NCI-H2081 treated with DMSO at 0.1 percent for 48 hours (cell line): ENCODE measurements around the gene CADM1.

ENCODE experiments used
- DNase-seq: peaks from one replicate; lab custom pipeline; 2025; lab: John Stamatoyannopoulos, UW

Gene CADM1

GRCh38 chr11:115182282-115182955 lies 321.8 kb downstream of the CADM1 start:
- DNase-seq, result no peak

DNA sequence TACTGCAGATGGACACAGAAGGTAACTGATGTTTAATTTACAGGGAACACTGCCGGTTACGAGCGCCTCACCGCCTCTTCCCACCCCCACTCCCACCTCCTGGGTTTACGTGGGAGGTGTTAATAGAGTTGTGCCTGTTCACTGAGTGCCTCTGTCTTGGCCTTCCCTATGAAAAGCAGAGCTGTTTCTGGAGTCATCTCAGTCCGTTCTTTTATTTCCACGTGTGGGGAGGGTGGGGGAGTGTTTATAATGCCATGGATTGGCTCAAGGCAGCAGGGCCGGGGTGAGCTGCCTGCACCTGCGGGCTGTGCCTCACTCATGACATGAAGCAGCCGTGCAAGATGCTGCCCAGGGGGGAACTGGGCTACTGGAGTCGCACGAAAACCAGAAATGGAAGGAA lies 322.7 kb downstream of the CADM1 start:
- no peak for DNase-seq

DNA sequence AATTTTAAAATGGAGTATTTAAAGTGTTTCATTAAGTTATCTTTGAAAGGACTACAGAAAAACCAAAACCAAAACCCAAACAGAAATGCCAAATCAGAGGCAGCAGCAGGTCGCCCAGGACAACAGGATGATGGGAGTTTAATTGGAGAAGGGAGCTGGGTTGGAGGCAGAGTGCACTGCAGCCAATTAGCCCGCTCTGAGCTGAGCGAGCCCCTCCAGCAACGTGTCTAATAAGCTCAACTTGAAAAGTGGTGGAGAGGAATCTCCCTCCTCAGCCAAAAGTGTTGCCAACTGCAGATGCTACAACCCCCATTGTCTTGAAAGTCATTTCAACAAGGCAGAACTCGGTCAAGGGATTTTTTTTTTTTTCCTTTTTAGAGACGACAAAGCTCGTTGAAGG lies 323.9 kb downstream of the CADM1 start:
- no peak for DNase-seq

DNA sequence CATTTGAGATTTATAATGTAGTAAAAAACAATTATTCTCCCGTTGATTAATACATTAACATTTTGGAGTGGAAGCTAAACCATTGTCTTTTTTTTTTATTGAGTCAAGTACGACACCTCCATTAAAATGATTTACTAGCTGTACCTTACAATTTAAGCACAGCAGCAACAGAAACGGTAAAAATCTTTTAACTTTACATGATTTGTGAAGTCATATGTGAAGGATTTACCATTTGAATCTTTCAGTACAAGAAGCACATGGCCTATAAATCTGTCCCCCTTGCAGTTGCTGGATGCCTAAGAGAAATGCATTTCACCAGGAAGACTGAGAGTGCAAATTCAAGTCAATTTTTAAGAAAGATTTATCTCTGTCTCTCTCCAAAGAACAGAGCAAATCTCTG lies 324.6 kb downstream of the CADM1 start:
- no peak for DNase-seq

GRCh38 chr11:115178705-115179104 lies 325.5 kb downstream of the CADM1 start:
- DNase-seq, result no peak

- DNase-seq, result no peak
These were observed 331.1 kb downstream of the CADM1 start for GRCh38 chr11:115173136-115173535.

- DNase-seq, result no peak
These were observed 333.9 kb downstream of the CADM1 start for GRCh38 chr11:115170133-115170815.

GRCh38 chr11:115169251-115169650 lies 335.0 kb downstream of the CADM1 start:
- DNase-seq, result no peak

GRCh38 chr11:115168686-115169085 lies 335.5 kb downstream of the CADM1 start:
- no peak for DNase-seq

GRCh38 chr11:115168229-115168671 lies 336.0 kb downstream of the CADM1 start:
- DNase-seq, result peak; percentile 30

GRCh38 chr11:115167456-115167855 lies 336.8 kb downstream of the CADM1 start:
- DNase-seq, result no peak

DNA sequence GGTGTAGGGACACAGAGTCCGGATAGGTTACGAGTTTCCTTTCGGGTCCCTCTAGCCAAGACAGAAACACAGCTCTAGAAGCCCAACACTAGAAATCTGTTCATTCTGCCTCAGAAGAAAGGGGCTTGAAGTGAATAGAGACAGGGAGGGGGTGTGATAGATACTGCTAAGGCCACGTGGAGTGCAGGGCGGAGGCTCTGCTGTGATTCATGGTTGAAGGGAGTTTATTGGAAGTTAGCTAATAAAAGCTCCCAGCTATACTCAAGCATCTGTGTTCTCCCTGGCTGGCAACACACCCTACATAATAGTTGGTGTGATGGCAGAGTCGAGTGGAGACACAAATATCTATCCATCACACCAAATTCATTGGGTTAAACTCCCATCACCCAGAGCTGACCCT lies 337.4 kb downstream of the CADM1 start:
- DNase-seq, result no peak

DNA sequence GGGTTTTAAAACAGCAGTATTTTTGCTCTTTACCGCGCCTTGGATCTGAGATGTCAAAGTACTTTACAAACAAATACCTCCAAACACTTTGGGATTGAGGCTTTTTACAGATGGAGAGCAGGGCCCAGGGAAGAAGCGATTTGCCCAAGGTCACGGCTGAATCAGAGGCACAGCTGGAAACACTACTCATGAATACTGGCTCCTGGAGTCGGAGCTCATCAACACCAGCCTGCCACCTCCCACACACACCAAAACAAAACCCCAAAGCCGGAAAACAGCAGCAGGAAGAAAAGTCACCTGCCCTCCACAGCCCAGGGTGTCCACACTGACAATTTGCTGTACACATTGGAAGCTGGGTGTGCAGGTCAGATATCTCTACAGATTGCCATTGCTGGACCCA lies 339.4 kb downstream of the CADM1 start:
- no peak for DNase-seq

- DNase-seq, result no peak
These were observed 341.3 kb downstream of the CADM1 start for GRCh38 chr11:115162919-115163318.

DNA sequence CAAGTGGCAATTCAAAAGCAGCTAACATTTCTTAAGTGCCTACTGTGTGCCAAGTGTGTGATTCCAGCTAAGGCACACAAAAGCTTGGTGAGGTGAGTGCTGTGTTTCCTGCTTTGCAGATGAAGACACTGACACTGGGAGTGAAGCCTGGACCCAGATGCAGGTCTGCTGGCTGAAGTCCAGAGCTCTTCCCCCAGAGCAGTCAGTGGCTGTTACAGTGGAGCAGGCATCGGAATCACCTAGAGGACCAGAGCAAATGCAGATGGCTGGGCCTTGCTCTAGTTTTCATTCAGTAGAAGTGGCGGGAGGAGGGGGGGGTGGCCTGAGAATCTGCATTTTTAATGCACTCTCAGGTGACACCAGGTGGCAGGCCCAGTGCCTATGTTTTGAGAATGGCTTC lies 342.3 kb downstream of the CADM1 start:
- DNase-seq, result no peak

GRCh38 chr11:115159207-115159606 lies 345.0 kb downstream of the CADM1 start:
- no peak for DNase-seq

GRCh38 chr11:115158053-115158452 lies 346.2 kb downstream of the CADM1 start:
- no peak for DNase-seq

GRCh38 chr11:115157247-115157646 lies 347.0 kb downstream of the CADM1 start:
- no peak for DNase-seq

GRCh38 chr11:115155978-115156377 lies 348.2 kb downstream of the CADM1 start:
- DNase-seq, result no peak

DNA sequence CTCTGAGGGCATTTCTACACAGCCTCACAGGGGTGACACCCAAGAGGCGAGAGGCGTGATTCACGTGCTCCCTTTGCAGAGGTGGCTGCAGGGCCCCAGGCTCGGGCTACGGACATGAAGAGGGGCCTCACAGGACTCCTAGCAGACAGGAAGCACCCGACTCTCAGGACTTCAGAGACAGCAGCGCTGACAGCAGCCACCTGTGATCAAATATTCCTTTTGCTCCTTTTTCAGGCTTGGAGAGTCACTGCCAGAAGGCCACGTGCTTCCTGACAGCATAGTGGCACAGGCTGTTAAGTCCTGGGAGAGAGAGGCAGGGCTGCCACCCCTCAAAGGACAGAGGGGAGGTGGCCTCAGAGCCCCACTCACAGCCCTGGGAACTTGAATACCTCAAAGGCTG lies 348.9 kb downstream of the CADM1 start:
- no peak for DNase-seq

GRCh38 chr11:115154355-115154736 lies 349.9 kb downstream of the CADM1 start:
- no peak for DNase-seq

- no peak for DNase-seq
These were observed 350.4 kb downstream of the CADM1 start for GRCh38 chr11:115153731-115154354.

GRCh38 chr11:115153135-115153534 lies 351.1 kb downstream of the CADM1 start:
- no peak for DNase-seq
